Neuron (in vitro differentiated cells): ENCODE measurements around the gene MSL3.

ENCODE experiments used
- H2AFZ ChIP-seq: one replicate; pipeline ENCODE4 v1.6.1; 2013; ENCODE audit warnings: low read depth, mild to moderate bottlenecking, inconsistent platforms, low read length, moderate library complexity
- H3K27me3 ChIP-seq: one replicate; pipeline ENCODE4 v1.6.1; 2013; ENCODE audit warnings: low read length; ENCODE audit not compliant: insufficient read depth
- H3K36me3 ChIP-seq: one replicate; pipeline ENCODE4 v1.6.1; 2013; ENCODE audit warnings: low read length; ENCODE audit not compliant: insufficient read depth
- H3K4me1 ChIP-seq: one replicate; pipeline ENCODE4 v1.6.1; 2013; ENCODE audit warnings: low read length; ENCODE audit not compliant: insufficient read depth
- H3K4me3 ChIP-seq: 2 replicates; pipeline ENCODE4 v1.5.1; 2013; ENCODE audit warnings: mild to moderate bottlenecking, low read length, moderate library complexity
- H3K9me3 ChIP-seq: one replicate; pipeline ENCODE4 v1.6.1; 2013; ENCODE audit warnings: low read length

Gene MSL3, protein sequence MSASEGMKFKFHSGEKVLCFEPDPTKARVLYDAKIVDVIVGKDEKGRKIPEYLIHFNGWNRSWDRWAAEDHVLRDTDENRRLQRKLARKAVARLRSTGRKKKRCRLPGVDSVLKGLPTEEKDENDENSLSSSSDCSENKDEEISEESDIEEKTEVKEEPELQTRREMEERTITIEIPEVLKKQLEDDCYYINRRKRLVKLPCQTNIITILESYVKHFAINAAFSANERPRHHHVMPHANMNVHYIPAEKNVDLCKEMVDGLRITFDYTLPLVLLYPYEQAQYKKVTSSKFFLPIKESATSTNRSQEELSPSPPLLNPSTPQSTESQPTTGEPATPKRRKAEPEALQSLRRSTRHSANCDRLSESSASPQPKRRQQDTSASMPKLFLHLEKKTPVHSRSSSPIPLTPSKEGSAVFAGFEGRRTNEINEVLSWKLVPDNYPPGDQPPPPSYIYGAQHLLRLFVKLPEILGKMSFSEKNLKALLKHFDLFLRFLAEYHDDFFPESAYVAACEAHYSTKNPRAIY

GRCh38 chrX:11757719-11758399, at the start of gene MSL3:
Gene MSL3, plus strand, starts transcription at chrX:11758237. Its CDS starts 27 bp downstream, at chrX:11758264.
- Histone ChIP-seq H3K4me3 (peak within 1 kb of the TSS; percentile 90), H3K27me3 (peaks cover 14% of the 10 kb centered on the region), H3K36me3 (peaks cover 7% of the 10 kb centered on the region), H3K4me1 (peaks cover 2% of the 10 kb centered on the region), H3K9me3 (no peaks in the 10 kb centered on the region), H2AFZ (peak within 1 kb of the TSS; percentile 84)

- no peak overlapping the region for H3K4me3 ChIP-seq
- no peaks in the 10 kb centered on the region for H3K4me1 ChIP-seq
- H3K36me3 ChIP-seq, result no peaks in the 10 kb centered on the region
- no peak overlapping the region for H2AFZ ChIP-seq
- H3K27me3 ChIP-seq, result peaks cover 4% of the 10 kb centered on the region
- no peaks in the 10 kb centered on the region for H3K9me3 ChIP-seq
Measured at GRCh38 chrX:11722304-11722703, 35.7 kb upstream of the MSL3 start.

DNA sequence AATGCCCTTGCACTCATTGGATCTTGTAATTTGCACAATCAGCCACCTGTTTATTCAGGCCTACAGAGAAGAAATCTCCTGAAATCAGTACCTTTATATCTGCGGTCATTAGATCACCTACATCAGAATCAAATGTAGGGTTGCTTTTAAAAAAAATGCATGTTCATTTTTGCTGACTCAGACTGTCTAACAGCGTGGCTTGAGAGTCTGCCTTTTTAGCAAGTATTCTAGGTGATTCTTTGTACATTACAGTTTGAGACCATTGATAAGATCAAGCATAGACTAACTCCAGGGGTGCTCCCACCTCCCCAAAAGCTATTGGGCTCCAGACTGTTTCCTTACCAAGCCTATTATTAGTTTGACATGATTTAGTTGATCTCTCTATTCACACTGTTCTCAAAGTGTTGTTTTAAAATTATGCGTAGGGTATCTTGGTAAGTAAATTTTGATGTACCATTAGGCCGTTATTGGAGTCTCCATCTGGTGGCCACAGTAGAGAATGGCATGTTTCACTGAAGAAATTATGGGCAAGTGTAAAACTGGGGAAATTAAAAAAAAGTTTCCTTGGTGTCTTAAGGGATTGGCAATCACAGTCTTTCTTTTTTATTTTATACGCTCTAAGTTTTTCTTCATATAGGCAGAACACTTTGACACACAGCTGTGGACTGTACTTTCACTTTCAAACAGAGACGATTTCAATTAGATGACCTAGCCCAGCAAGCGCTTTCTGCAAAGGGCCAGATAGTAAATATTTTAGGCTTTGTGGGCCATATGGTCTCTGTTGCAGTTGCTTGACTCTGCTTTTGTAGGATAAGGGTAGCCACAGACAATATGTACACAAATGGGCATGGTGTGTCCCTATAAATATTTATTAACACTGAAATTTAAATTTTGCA, 33.7 kb upstream of the MSL3 start:
- H3K4me3 ChIP-seq, result no peak overlapping the region
- no peaks in the 10 kb centered on the region for H3K9me3 ChIP-seq
- H3K36me3 ChIP-seq, result no peaks in the 10 kb centered on the region
- H3K4me1 ChIP-seq, result no peaks in the 10 kb centered on the region
- peaks cover 4% of the 10 kb centered on the region for H3K27me3 ChIP-seq
- no peak overlapping the region for H2AFZ ChIP-seq

GRCh38 chrX:11725631-11726442, 32.2 kb upstream of the MSL3 start:
- Histone ChIP-seq H3K36me3 (no peaks in the 10 kb centered on the region), H2AFZ (no peak overlapping the region), H3K27me3 (peaks cover 7% of the 10 kb centered on the region), H3K4me3 (no peak overlapping the region), H3K4me1 (no peaks in the 10 kb centered on the region), H3K9me3 (no peaks in the 10 kb centered on the region)

GRCh38 chrX:11728556-11728955, 29.5 kb upstream of the MSL3 start:
- Histone ChIP-seq H3K4me1 (no peaks in the 10 kb centered on the region), H3K36me3 (no peaks in the 10 kb centered on the region), H3K27me3 (peaks cover 7% of the 10 kb centered on the region), H2AFZ (no peak overlapping the region), H3K4me3 (no peak overlapping the region), H3K9me3 (no peaks in the 10 kb centered on the region)

- H3K4me3 ChIP-seq, result no peak overlapping the region
- no peaks in the 10 kb centered on the region for H3K36me3 ChIP-seq
- H3K27me3 ChIP-seq, result peaks cover 9% of the 10 kb centered on the region
- no peaks in the 10 kb centered on the region for H3K4me1 ChIP-seq
- H3K9me3 ChIP-seq, result no peaks in the 10 kb centered on the region
- no peak overlapping the region for H2AFZ ChIP-seq
Measured at GRCh38 chrX:11733614-11734013, 24.4 kb upstream of the MSL3 start.

DNA sequence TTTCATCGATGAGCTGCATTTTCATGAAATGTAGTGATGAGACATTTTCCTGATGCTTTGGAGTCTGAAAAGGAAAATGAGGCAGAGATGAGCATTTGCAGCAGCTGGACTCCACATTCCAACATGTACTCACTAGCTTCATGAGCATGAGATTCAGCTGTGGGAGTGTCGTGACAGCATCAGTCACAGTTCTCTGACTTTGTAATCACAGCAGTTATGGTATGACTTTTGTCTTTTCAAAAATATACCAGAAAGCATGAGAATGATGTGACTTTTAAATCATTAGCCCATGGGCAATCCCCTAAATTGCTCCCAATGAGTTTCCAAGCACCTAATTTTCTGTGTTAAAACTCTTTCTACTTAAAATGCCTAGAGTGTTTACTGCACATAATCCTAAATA, 18.3 kb upstream of the MSL3 start:
- Histone ChIP-seq H3K9me3 (no peaks in the 10 kb centered on the region), H3K36me3 (no peaks in the 10 kb centered on the region), H2AFZ (no peak overlapping the region), H3K27me3 (peaks cover 3% of the 10 kb centered on the region), H3K4me1 (no peaks in the 10 kb centered on the region), H3K4me3 (no peak overlapping the region)

- Histone ChIP-seq H3K9me3 (no peaks in the 10 kb centered on the region), H2AFZ (no peak overlapping the region), H3K27me3 (peaks cover 5% of the 10 kb centered on the region), H3K4me1 (no peaks in the 10 kb centered on the region), H3K36me3 (no peaks in the 10 kb centered on the region), H3K4me3 (no peak overlapping the region)
Measured at GRCh38 chrX:11740794-11741193, 17.2 kb upstream of the MSL3 start.

DNA sequence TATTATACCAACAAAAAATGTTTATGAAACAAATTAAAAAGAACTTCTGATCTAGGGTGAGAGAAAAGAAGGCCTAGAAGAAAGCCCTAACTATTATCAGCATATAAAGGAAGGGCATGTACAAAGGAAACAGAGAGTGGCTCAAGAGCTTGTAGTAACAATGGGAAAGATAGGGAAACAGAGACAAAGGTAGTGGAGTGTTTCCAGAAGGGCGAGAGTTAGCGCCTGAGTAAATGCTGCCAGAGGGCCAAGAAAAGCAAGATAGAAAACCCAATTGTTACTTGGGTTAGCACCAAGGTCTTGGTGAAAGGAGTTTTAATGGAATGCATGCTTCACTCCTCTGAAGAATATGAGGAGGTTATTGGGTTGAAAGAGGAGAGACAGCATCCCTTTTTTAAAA, 16.5 kb upstream of the MSL3 start:
- Histone ChIP-seq H3K36me3 (no peaks in the 10 kb centered on the region), H2AFZ (no peak overlapping the region), H3K4me1 (no peaks in the 10 kb centered on the region), H3K27me3 (peaks cover 7% of the 10 kb centered on the region), H3K4me3 (no peak overlapping the region), H3K9me3 (no peaks in the 10 kb centered on the region)

DNA sequence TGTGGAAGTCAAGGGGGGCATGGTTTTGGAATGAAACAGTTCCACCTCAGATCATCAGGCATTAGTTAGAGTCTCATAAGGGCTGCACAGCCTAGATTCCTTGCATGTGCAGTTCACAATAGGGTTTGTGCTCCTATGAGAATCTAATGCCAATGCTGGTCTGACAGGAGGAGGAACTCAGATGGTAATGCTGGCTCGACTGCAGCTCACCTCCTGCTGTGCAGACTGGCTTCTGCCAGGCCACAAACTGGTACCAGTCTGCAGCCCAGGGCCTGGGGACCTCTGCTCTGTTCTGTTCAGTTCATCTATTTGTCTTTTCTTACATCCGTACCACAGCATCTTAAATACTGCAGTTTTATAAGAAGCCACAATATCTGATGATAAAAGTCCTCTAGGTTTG, 12.2 kb upstream of the MSL3 start:
- no peaks in the 10 kb centered on the region for H3K4me1 ChIP-seq
- no peak overlapping the region for H2AFZ ChIP-seq
- H3K9me3 ChIP-seq, result no peaks in the 10 kb centered on the region
- peaks cover 12% of the 10 kb centered on the region for H3K27me3 ChIP-seq
- H3K36me3 ChIP-seq, result no peaks in the 10 kb centered on the region
- no peak overlapping the region for H3K4me3 ChIP-seq

DNA sequence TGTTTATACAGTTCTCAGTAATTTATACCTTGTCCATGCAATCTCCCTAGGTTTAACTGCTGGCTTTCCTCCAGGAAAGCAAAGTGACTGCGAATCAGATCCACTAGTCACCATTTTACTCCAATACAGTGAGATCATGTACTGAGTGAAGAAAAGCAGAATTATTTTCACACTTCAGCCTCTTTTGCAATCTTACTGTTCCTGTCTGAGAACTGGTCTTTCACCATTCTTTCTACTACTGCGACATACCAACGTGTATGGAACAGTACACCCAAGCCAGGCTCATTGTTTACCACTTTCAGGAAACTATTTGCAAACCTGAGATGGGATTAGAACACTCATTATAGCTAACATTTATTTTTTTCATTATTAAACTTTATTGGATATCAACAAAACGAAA, 8.0 kb upstream of the MSL3 start:
- H3K36me3 ChIP-seq, result no peaks in the 10 kb centered on the region
- peaks cover 21% of the 10 kb centered on the region for H3K27me3 ChIP-seq
- H3K9me3 ChIP-seq, result no peaks in the 10 kb centered on the region
- no peak overlapping the region for H2AFZ ChIP-seq
- no peak overlapping the region for H3K4me3 ChIP-seq
- no peaks in the 10 kb centered on the region for H3K4me1 ChIP-seq

GRCh38 chrX:11750694-11751093, 7.3 kb upstream of the MSL3 start:
- no peak overlapping the region for H3K4me3 ChIP-seq
- H3K4me1 ChIP-seq, result no peaks in the 10 kb centered on the region
- no peaks in the 10 kb centered on the region for H3K36me3 ChIP-seq
- no peaks in the 10 kb centered on the region for H3K9me3 ChIP-seq
- H3K27me3 ChIP-seq, result peaks cover 20% of the 10 kb centered on the region
- H2AFZ ChIP-seq, result no peak overlapping the region
